Fibroblast of lung (primary cell): ENCODE measurements around the gene LRP5. TPM values are rescaled to one million over a fixed set of nuclear protein-coding genes. Genes with fewer than 3 reads are reported as not detected.

ENCODE experiments used
- DNase-seq, 2 donors: peaks; one replicate each; pipeline versions ENCODE4 v3.0.0 to v3.0.0-alpha.2; 2010; ENCODE audit warnings: low read depth in 2 of 2
- H2AFZ ChIP-seq: 2 replicates; pipeline ENCODE4 v1.5.1; 2012; ENCODE audit warnings: low read length, control low read depth, inconsistent platforms
- H3K27ac ChIP-seq: 2 replicates; pipeline ENCODE4 v1.5.1; 2011; ENCODE audit warnings: low read length, control low read depth; ENCODE audit not compliant: insufficient read depth
- H3K27me3 ChIP-seq: 2 replicates; pipeline ENCODE4 v1.5.1; 2011; ENCODE audit warnings: mild to moderate bottlenecking, low read length; ENCODE audit not compliant: control insufficient read depth, insufficient read depth
- H3K36me3 ChIP-seq: 2 replicates; pipeline ENCODE4 v1.5.1; 2011; ENCODE audit warnings: low read length; ENCODE audit not compliant: control insufficient read depth, insufficient read depth
- H3K4me1 ChIP-seq: 2 replicates; pipeline ENCODE4 v1.5.1; 2011; ENCODE audit warnings: low read length; ENCODE audit not compliant: control insufficient read depth, insufficient read depth; ENCODE audit errors: extremely low read depth
- H3K4me2 ChIP-seq: 2 replicates; pipeline ENCODE4 v1.5.1; 2011; ENCODE audit warnings: low read length, control low read depth; ENCODE audit not compliant: insufficient read depth; ENCODE audit errors: extremely low read depth
- H3K4me3 ChIP-seq, 4 experiments: fragments of 200-600 bp in 1 of 4; sonication (generic) in 1 of 4; replicated peaks in 1 of 4; 2 replicates each; pipeline ENCODE4 v1.5.1; 2011 to 2016; ENCODE audit warnings: low read length in 4 of 4, low read depth in 3 of 4, mild to moderate bottlenecking in 3 of 4, control low read depth in 2 of 4, inconsistent platforms in 1 of 4, mixed read lengths in 1 of 4; ENCODE audit not compliant: insufficient read depth in 1 of 4; ENCODE audit errors: control extremely low read depth in 1 of 4
- H3K79me2 ChIP-seq: 2 replicates; pipeline ENCODE4 v1.5.1; 2012; ENCODE audit warnings: mild to moderate bottlenecking, low read length, inconsistent platforms; ENCODE audit not compliant: control insufficient read depth, insufficient read depth
- H3K9ac ChIP-seq: 2 replicates; pipeline ENCODE4 v1.5.1; 2011; ENCODE audit warnings: mild to moderate bottlenecking, low read length, control low read depth; ENCODE audit not compliant: insufficient read depth
- H3K9me3 ChIP-seq: 2 replicates; pipeline ENCODE4 v1.5.1; 2012; ENCODE audit warnings: low read depth, low read length; ENCODE audit not compliant: control insufficient read depth, insufficient read depth
- H4K20me1 ChIP-seq: 2 replicates; pipeline ENCODE4 v1.5.1; 2011; ENCODE audit warnings: low read length; ENCODE audit not compliant: control insufficient read depth, insufficient read depth; ENCODE audit errors: extremely low read depth
- CTCF ChIP-seq, 2 donors: IDR thresholded peaks in 1 of 2; conservative IDR thresholded peaks in 1 of 2; 1 replicate in 1 of 2; 2 replicates in 1 of 2; pipeline ENCODE4 v1.5.1; 2011 to 2012; ENCODE audit warnings: low read length in 2 of 2, control low read depth in 1 of 2, inconsistent platforms in 1 of 2, low read depth in 1 of 2, mild to moderate bottlenecking in 1 of 2
- EZH2 ChIP-seq: IDR thresholded peaks from 2 replicates; pipeline ENCODE4 v1.5.1; 2012; ENCODE audit warnings: low read length, control low read depth, mild to moderate bottlenecking; ENCODE audit errors: missing control alignments
- polyA plus RNA-seq, 2 donors: library from polyadenylated mRNA; depleted of rRNA in 1 of 2; stranded (reverse) in 1 of 2; unstranded in 1 of 2; fragments of >200 nt; gene quantifications; 2 replicates each; pipeline ENCODE4 v1.2.1, GENCODE V29; 2011 to 2012; ENCODE audit warnings: missing spikeins in 1 of 2
- total RNA-seq: library from RNA; depleted of rRNA; stranded (reverse); fragments of >200 nt; gene quantifications from 2 replicates; pipeline ENCODE4 v1.2.1, GENCODE V29; 2014

Gene LRP5
- total and polyA plus RNA-seq, 2 donors (not counting 1 experiment from before 2014, with no cell fraction given): 3.8 to 22.0 TPM

- Histone ChIP-seq H3K36me3 (peaks cover 2% of the 10 kb centered on the region), H2AFZ (no peak overlapping the region), H3K4me3 (no peak overlapping the region), H3K9ac (no peak overlapping the region), H3K27me3 (no peaks in the 10 kb centered on the region), H4K20me1 (no peaks in the 10 kb centered on the region), H3K27ac (no peak overlapping the region), H3K4me2 (no peak overlapping the region), H3K4me1 (no peaks in the 10 kb centered on the region), H3K79me2 (no peaks in the 10 kb centered on the region), H3K9me3 (no peaks in the 10 kb centered on the region)
- TF ChIP-seq CTCF (conservative IDR thresholded peaks at IDR 0.05 in 1 of 2, IDR thresholded peaks at IDR 0.05 in 1 of 2; ENCODE audit: low read depth in 1 of 2, low read length in 2 of 2) (no peak), EZH2 (no peak)
- DNase-seq: no peak
Measured at GRCh38 chr11:68387840-68388239, 75.4 kb downstream of the LRP5 start.

GRCh38 chr11:68388595-68389198 lies 76.3 kb downstream of the LRP5 start:
- Histone ChIP-seq H3K4me1 (no peaks in the 10 kb centered on the region), H3K4me3 (no peak overlapping the region), H3K27ac (no peak overlapping the region), H4K20me1 (no peaks in the 10 kb centered on the region), H3K79me2 (no peaks in the 10 kb centered on the region), H3K9me3 (no peaks in the 10 kb centered on the region), H2AFZ (no peak overlapping the region), H3K36me3 (peaks cover 2% of the 10 kb centered on the region), H3K27me3 (no peaks in the 10 kb centered on the region), H3K9ac (no peak overlapping the region), H3K4me2 (no peak overlapping the region)
- no peak for TF ChIP-seq CTCF (conservative IDR thresholded peaks at IDR 0.05 in 1 of 2, IDR thresholded peaks at IDR 0.05 in 1 of 2; ENCODE audit: low read depth in 1 of 2, low read length in 2 of 2)
- TF ChIP-seq EZH2: no peak
- no peak for DNase-seq

- no peaks in the 10 kb centered on the region for H4K20me1 ChIP-seq
- no peak for TF ChIP-seq EZH2
- no peak for TF ChIP-seq CTCF (conservative IDR thresholded peaks at IDR 0.05 in 1 of 2, IDR thresholded peaks at IDR 0.05 in 1 of 2; ENCODE audit: low read depth in 1 of 2, low read length in 2 of 2)
- H3K36me3 ChIP-seq: peaks cover 2% of the 10 kb centered on the region
- H3K4me1 ChIP-seq: no peaks in the 10 kb centered on the region
- H3K27me3 ChIP-seq: no peaks in the 10 kb centered on the region
- no peak for DNase-seq
- no peaks in the 10 kb centered on the region for H3K79me2 ChIP-seq
- no peak overlapping the region for H3K4me2 ChIP-seq
- H3K4me3 ChIP-seq: no peak overlapping the region
- H3K9me3 ChIP-seq: no peaks in the 10 kb centered on the region
- H2AFZ ChIP-seq: no peak overlapping the region
- no peak overlapping the region for H3K27ac ChIP-seq
- H3K9ac ChIP-seq: no peak overlapping the region
Measured at GRCh38 chr11:68390315-68390714, 77.9 kb downstream of the LRP5 start.
